GM19324 (cell line): ENCODE results near the gene CCDC149.
"Not testable (repeated sequence)": the region's sequence is repeated elsewhere in the genome, so short reads cannot be mapped to it uniquely, and the experiment has no call there.

Source experiments
- ATAC-seq: cut with Tn5 transposase; IDR thresholded peaks from one replicate; pipeline ENCODE4 v1.9.1; 2021; ENCODE audit warnings: mild to moderate bottlenecking, moderate library complexity; ENCODE audit not compliant: unreplicated experiment, low FRiP score

Gene CCDC149

GRCh38 chr4:24917076-24917856 lies 4.4 kb upstream of the CCDC149 start:
- no peak for ATAC-seq

DNA sequence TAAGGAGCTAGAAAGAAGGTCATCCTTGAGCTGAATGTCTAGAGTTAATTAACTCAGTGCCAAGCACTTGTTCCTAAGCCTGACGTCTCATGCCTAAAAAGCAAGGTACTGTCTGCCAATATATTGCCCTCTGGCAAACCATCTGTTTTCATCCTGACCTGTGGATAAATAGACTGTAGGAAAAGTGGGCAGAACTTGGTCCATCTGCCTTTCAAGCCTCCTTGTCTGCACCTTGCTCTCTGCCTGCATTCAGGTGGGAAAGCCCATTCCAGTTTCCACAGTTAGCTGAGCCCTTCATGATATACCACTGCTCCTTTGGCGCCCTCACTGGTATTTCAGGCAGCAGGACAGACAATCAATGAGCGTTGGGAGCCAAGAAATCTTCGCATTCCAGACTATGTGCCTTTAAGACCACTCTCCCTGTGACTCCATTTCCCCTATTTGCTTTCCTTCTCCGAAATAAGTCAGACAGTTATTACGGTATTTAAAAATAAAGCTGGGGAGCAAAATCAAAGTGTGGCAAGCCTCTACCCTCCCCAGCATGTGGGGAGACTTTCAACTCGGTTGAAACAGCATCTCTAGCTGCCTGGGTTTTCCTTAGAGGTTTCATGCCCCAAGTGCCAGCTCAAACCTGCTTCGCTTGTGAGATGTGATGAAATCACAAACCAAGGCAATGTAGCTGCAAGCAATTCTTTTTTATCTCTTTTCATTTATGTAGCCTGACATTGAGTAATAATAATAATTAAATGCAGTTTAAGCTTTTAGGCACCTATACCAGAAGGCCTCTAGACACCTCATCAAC lies 2.5 kb upstream of the CCDC149 start:
- no peak for ATAC-seq

DNA sequence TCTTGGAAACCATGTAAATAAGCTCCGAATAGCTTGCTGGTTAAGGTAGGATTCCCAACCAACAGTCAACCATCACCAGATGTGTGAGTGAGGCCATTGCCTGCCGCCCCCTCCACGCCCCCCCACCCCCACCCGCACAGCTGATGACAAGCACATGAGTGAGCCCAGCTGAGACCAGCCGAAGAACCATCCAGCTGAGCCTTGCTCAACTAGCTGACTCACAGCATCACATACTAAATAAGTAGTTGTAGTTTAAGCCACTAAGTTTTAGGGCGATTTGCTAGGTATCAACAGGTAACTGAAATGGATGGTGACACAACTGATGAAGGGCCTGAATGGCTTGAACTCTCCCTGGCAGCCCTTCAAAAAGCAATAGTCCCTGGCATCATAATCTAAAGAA lies 1.6 kb upstream of the CCDC149 start:
- ATAC-seq: no peak

DNA sequence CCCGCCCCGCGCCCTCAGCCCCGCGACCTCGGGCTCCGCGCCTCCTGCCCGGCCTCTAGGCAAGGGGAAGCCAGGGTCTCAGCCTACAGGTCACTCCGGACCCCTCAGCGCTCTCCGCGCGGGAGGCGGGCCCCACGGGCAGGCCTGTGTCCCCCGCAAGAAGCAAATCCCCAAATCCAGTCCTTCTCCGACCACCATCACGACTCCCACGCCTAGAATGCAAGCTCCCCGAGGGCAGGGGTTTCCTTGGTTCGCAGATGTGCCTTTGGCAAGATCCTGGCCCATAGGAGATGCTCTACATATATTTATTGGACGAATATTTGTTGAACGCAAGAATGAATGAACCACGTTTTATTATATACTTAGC lies 260 bp upstream of the CCDC149 start:
- no peak for ATAC-seq

DNA sequence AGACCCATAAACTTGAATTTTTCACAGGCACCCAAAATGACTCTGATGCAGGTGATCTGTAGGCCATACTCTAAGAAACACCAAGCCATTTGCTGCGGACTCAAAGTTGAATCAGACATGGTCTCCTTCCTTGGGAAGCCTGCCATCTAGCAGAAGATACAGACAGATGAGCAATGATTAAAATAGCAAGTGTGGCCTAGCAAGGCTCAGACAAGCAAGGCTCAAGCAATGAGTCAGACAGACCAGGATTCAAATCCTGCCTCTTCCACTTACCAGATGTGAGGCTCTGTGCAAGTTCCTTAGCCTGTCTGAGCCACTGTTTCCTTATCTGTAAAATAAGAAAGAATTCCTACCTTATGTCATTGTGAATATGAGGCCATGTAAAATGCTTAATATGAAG lies 2.3 kb downstream of the CCDC149 start:
- no peak for ATAC-seq

DNA sequence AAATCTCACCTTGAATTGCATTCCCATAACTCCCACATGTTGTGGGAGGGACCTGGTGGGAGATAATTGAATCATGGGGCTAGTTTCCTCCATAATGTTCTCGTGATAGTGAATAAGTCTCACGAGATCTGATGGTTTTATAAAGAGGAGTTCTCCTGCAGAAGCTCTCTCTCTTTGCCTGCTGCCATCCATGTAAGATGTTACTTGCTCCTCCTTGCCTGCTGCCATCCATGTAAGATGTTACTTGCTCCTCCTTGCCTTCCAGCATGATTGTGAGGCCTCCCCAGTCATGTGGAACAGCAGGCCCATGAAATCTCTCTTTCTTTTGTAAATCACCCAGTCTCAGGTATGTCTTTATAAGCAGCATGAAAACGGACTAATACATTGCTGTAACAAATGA lies 3.2 kb downstream of the CCDC149 start:
- not testable (repeated sequence) for ATAC-seq

GRCh38 chr4:24897639-24898038 lies 15.2 kb downstream of the CCDC149 start:
- ATAC-seq: no peak

GRCh38 chr4:24896977-24897376 lies 15.9 kb downstream of the CCDC149 start:
- ATAC-seq: no peak

DNA sequence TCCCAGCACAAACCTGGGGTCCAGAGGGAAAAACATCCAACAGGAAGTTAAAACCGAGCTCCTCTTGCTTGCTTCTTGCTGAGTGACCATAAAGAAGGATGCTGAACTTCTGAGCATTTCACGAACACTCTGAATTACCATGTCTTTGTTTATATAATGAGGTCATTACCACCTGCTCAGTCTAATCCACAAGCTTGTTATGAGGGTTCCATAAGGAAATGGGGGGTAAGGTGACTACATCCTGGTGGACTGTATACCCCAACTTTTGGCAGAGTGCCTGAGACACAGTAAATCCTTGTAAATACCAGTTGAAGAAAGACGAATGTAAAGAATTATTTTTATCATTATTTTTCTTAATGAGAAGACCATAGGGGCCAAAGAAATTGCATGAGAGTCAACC lies 16.8 kb downstream of the CCDC149 start:
- ATAC-seq: no peak

- ATAC-seq: no peak
These were observed 17.4 kb downstream of the CCDC149 start for GRCh38 chr4:24895461-24895860.

DNA sequence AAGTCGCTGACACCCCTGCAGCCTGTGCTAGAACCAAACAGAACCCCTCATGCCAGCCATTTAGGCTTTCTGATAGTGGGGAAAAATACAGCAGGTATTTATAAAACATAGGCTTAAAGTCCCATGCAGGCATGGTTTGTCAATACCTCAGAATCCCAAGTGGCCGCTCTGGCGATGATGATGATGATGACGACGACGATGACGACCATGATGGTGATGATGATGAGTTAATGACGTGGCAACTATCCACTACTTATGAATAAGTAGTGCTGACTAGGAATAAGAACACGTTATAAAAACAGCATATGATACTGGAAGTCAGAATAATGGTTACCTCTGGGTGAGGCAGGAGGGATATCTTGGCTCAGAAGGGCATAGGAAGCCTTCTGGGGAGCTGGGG lies 18.0 kb downstream of the CCDC149 start:
- no peak for ATAC-seq

- ATAC-seq: no peak
These were observed 18.6 kb downstream of the CCDC149 start for GRCh38 chr4:24894243-24894642.

DNA sequence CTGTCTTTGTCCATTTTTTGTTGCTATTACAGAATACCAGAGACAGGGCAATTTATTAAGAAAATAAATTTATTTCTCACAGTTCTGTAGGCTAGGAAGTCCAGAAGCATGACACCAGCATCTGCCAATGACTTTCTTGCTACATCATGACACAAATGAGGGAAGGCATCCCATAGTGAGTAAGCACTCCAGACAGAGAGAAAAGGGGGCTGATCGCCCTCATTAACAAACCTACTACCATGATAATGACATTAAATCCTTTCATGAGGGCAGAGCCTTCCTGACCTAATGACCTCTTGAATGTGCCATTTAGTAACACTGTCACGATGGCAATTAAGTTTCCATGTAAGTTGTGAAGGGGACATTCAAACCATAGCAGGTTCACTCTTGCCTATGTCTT lies 20.1 kb downstream of the CCDC149 start:
- no peak for ATAC-seq

DNA sequence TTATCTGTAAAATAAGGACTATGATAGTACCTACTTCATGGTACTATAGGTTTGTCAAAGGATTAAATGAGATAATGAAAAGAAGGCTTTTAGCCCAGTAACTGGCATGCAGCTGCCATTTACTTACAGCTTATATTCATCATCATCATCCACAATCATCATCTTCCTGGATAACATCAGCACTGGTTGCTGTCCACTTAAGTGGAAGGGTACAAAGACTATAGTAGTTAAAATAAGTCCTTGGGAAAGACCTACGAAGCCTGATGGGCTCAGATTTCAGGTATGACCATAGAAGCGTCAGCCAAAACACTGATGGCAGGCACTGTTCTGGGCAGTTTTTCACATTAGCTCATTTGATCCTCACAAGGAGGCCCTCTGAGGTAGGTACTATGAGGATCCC lies 20.6 kb downstream of the CCDC149 start:
- no peak for ATAC-seq

DNA sequence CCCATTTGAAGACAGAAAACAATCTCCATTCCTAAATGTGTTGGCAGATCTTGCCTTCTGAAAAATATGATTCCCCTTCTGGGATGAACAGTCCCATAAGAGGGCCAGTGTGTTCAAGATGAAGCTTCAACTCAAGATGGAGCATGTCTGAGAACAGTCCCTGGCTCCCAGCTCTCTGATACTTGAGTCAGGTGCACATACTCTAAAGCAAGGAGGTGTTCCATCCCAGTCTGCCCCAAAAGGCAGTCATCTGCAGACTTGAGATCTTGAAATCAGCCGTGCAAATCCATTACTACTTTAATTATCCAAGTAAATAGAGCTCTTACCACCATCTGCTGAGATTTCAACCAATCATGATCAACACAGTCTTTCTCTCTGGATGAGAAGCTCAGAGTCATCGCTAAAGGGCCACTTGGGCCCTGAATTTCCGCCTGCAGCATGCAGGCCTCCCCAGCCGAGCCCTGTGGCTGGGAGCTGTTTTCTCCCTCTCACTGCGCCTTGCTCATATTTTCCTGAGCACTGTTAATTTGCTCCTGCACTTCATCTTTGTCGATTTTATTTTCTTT lies 22.2 kb downstream of the CCDC149 start:
- ATAC-seq: no peak

DNA sequence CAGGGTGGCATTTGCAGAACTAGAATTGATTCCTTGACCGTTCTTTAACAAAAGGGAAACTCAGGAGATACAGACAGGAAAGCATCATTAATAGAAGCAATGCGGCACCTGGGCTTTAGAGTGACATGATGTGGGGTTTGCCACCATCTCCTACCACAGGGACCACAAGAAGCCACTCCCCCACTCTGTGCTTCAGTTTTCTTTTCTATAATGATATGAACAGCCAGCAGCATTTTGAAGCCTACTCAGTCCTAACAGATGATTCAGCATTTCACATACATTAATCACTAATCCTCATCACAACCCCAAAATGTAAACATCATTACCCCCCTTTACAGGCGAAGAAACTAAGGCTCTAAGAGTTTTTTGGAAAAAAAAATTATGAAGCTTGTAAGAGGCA lies 22.9 kb downstream of the CCDC149 start:
- no peak for ATAC-seq

- no peak for ATAC-seq
These were observed 24.1 kb downstream of the CCDC149 start for GRCh38 chr4:24888475-24889344.

GRCh38 chr4:24887881-24888430 lies 24.9 kb downstream of the CCDC149 start:
- no peak for ATAC-seq

- no peak for ATAC-seq
These were observed 26.2 kb downstream of the CCDC149 start for GRCh38 chr4:24886596-24886995.

GRCh38 chr4:24885342-24885741 lies 27.5 kb downstream of the CCDC149 start:
- no peak for ATAC-seq
